Measurements from ENCODE around the gene PCSK6. TPM values are rescaled to one million over a fixed set of nuclear protein-coding genes. Genes with fewer than 3 reads are reported as not detected.
A peak's percentile ranks its signal among the peaks of the same experiment; 100 is the strongest.

Gene PCSK6
- total RNA-seq, 1 donor from 2014 or later, result 0.40 TPM

DNA sequence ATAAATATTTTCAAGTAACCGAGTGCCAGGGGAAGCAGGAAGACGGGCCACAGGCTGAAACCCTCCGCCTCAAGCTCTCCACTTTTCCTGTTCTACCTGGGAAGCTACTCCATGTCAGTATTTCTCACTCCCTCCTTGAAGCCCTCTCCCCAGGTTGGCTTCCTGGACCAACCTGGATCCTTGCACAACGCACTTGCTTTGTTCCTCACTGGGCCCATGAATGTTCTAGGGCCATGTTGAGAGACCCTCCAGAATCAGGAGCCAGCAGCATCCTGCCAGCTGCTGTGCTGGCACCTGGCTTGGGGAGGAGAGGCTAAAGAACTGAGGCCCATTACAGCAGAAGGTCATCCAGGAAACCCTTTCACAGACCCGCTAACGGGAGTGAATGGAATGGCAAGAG lies 115.2 kb downstream of the PCSK6 start:
- Mint-ChIP-seq H3K4me1 (ENCODE audit: low read depth) (peaks cover 5% of the 10 kb centered on the region), H3K27me3 (ENCODE audit: low read depth) (peaks cover 11% of the 10 kb centered on the region), H3K27ac (ENCODE audit: unreplicated experiment) (no peak overlapping the region), H3K9me3 (ENCODE audit: low read depth) (no peaks in the 10 kb centered on the region), H3K4me3 (ENCODE audit: unreplicated experiment) (no peak overlapping the region), H3K36me3 (ENCODE audit: low read depth) (no peaks in the 10 kb centered on the region)
- DNase-seq (ENCODE audit: low spot score), result no peak
- TF ChIP-seq, protein P1, sequence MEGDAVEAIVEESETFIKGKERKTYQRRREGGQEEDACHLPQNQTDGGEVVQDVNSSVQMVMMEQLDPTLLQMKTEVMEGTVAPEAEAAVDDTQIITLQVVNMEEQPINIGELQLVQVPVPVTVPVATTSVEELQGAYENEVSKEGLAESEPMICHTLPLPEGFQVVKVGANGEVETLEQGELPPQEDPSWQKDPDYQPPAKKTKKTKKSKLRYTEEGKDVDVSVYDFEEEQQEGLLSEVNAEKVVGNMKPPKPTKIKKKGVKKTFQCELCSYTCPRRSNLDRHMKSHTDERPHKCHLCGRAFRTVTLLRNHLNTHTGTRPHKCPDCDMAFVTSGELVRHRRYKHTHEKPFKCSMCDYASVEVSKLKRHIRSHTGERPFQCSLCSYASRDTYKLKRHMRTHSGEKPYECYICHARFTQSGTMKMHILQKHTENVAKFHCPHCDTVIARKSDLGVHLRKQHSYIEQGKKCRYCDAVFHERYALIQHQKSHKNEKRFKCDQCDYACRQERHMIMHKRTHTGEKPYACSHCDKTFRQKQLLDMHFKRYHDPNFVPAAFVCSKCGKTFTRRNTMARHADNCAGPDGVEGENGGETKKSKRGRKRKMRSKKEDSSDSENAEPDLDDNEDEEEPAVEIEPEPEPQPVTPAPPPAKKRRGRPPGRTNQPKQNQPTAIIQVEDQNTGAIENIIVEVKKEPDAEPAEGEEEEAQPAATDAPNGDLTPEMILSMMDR (IDR thresholded peaks at IDR 0.05), result no peak

DNA sequence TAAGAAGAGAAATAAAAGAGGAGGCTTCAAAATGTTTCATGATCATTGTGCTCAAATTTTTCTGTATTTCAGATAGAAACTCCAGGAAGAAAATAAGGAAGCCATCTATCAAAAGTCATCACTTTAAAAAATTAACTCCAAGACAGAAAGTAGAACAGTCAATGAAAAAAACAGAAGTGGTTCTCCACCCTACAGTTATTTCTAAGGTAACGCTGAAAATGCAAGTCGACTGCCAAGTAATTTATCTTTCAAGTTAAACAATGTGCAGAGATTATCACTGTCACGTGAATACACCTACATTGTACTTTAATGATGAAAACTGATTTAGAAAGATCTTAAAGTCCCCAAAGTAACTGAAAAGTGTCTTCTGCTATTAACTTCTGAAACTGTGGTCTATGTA lies 115.9 kb downstream of the PCSK6 start:
- TF ChIP-seq, protein P1 (IDR thresholded peaks at IDR 0.05), result no peak
- Mint-ChIP-seq H3K36me3 (ENCODE audit: low read depth) (no peaks in the 10 kb centered on the region), H3K4me3 (ENCODE audit: unreplicated experiment) (no peak overlapping the region), H3K27ac (ENCODE audit: unreplicated experiment) (no peak overlapping the region), H3K27me3 (ENCODE audit: low read depth) (peaks cover 11% of the 10 kb centered on the region), H3K4me1 (ENCODE audit: low read depth) (peaks cover 5% of the 10 kb centered on the region), H3K9me3 (ENCODE audit: low read depth) (no peaks in the 10 kb centered on the region)
- no peak for DNase-seq (ENCODE audit: low spot score)

DNA sequence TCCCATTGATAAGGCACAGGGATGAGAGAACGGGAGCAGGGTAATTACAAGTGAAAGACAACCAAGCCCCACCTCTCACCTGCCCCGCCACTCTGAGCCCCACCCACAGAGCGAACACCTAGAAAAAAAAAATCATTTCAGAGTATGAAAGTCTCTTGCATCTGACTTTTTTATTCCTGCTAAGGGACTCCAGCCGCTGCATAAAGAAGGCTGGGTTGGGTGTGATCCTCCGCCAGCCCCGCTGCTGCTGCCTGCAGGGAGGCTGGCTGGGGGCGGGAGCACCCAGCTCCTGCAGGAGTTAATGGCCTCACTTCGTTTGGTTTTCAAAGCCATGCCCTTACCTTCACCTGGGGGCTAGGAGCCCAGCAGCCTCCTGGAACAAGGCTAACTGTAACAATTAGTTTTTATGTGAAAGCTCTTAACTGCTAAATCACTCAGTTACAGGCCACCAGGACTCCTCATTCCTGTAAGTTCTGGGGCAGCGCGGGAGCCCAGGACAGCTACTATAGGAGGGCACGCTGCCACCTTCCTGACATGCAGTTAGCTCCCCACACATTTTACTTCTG lies 116.5 kb downstream of the PCSK6 start:
- peaks cover 5% of the 10 kb centered on the region for H3K4me1 Mint-ChIP-seq (ENCODE audit: low read depth)
- H3K9me3 Mint-ChIP-seq (ENCODE audit: low read depth), result no peaks in the 10 kb centered on the region
- no peak overlapping the region for H3K4me3 Mint-ChIP-seq (ENCODE audit: unreplicated experiment)
- DNase-seq (ENCODE audit: low spot score), result no peak
- peaks cover 11% of the 10 kb centered on the region for H3K27me3 Mint-ChIP-seq (ENCODE audit: low read depth)
- TF ChIP-seq, protein P1 (IDR thresholded peaks at IDR 0.05), result no peak
- no peaks in the 10 kb centered on the region for H3K36me3 Mint-ChIP-seq (ENCODE audit: low read depth)
- no peak overlapping the region for H3K27ac Mint-ChIP-seq (ENCODE audit: unreplicated experiment)

DNA sequence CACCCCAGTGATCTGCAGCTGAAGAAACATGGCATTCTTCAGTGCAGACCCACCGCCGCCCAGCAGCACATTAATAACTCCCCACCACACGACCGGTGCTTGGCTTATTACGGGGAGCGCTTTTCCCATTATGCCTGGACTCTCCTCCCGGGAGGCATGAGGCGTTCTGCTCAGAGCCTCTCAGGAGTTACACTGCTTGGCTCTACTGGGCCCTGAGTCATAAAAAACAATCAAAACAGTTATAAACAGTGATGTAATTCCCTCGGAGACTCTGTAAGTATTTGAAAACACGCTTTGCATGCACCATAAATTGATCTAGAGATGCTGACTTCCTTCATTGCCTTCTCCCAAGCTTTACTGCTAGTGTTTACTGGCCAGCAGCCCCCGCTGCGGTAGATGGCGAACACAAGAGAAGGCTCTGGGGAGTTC lies 117.3 kb downstream of the PCSK6 start:
- H3K27me3 Mint-ChIP-seq (ENCODE audit: low read depth), result peaks cover 11% of the 10 kb centered on the region
- DNase-seq (ENCODE audit: low spot score), result peak; percentile 49
- H3K9me3 Mint-ChIP-seq (ENCODE audit: low read depth), result no peaks in the 10 kb centered on the region
- H3K36me3 Mint-ChIP-seq (ENCODE audit: low read depth), result no peaks in the 10 kb centered on the region
- no peak overlapping the region for H3K27ac Mint-ChIP-seq (ENCODE audit: unreplicated experiment)
- no peak overlapping the region for H3K4me3 Mint-ChIP-seq (ENCODE audit: unreplicated experiment)
- TF ChIP-seq, protein P1 (IDR thresholded peaks at IDR 0.05), result no peak
- H3K4me1 Mint-ChIP-seq (ENCODE audit: low read depth), result peaks cover 5% of the 10 kb centered on the region

DNA sequence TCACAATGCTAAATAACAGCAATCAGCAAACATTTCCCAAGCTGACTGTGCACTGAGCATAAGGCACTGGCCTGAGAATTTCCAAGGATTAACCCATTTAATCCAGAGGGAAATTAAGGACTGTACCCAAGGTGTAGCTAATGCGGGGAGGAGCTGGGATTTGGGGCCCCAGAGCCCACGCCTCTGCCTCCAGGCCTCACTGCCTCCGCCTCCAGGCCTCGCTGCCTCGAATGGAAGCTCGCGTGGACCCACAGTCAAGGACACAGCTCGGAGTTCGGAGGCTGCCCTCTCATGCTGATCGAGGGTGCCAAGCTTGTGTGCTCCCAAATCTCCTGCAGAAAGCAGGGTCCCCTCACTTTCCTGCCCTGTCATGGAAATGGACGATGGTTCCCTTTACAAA lies 118.0 kb downstream of the PCSK6 start:
- H3K36me3 Mint-ChIP-seq (ENCODE audit: low read depth), result no peaks in the 10 kb centered on the region
- TF ChIP-seq, protein P1 (IDR thresholded peaks at IDR 0.05), result no peak
- peaks cover 5% of the 10 kb centered on the region for H3K4me1 Mint-ChIP-seq (ENCODE audit: low read depth)
- no peak overlapping the region for H3K4me3 Mint-ChIP-seq (ENCODE audit: unreplicated experiment)
- H3K9me3 Mint-ChIP-seq (ENCODE audit: low read depth), result no peaks in the 10 kb centered on the region
- H3K27ac Mint-ChIP-seq (ENCODE audit: unreplicated experiment), result no peak overlapping the region
- H3K27me3 Mint-ChIP-seq (ENCODE audit: low read depth), result peaks cover 11% of the 10 kb centered on the region
- no peak for DNase-seq (ENCODE audit: low spot score)
